NT2/D1 (cell line): ENCODE data around the gene C11orf87.

ENCODE experiments used
- SUZ12 ChIP-seq: IDR thresholded peaks from 2 replicates; pipeline ENCODE4 v1.6.1; 2011; ENCODE audit not compliant: insufficient read length, insufficient read depth; ENCODE audit errors: extremely low read depth
- YY1 ChIP-seq: IDR thresholded peaks from 2 replicates; pipeline ENCODE4 v1.6.1; 2011; ENCODE audit not compliant: insufficient read length, insufficient read depth
- ZNF274 ChIP-seq: IDR thresholded peaks from 2 replicates; pipeline ENCODE4 v1.6.1; 2011; ENCODE audit warnings: mild to moderate bottlenecking, low read depth, low read length

DNA sequence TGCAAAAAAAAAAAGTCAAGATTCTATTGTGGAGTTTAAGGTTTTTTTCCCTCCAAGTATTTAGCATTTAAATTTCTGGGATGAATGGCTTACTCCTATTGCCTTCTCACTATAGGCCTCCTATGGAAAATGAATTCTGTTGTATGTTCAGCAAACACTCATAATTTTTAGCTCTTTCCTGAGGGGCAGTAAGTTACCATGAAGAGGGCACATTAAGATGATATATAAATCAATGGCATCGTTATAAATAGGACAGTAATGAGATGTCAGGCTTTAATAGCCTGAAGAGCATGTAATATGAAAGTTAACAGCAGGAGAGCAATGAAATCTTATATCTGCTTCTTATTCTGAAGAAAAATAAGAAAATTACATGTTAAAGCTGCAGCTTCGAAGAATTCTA lies 32.9 kb downstream of the C11orf87 start:
- TF ChIP-seq ZNF274 (no peak), SUZ12 (no peak), YY1 (no peak)
